ENCODE results near the gene BCAR1. TPM values are rescaled to one million over a fixed set of nuclear protein-coding genes. Genes with fewer than 3 reads are reported as not detected.

BCAR1 gene
- total RNA-seq, 1 donor = 75.3 TPM

DNA sequence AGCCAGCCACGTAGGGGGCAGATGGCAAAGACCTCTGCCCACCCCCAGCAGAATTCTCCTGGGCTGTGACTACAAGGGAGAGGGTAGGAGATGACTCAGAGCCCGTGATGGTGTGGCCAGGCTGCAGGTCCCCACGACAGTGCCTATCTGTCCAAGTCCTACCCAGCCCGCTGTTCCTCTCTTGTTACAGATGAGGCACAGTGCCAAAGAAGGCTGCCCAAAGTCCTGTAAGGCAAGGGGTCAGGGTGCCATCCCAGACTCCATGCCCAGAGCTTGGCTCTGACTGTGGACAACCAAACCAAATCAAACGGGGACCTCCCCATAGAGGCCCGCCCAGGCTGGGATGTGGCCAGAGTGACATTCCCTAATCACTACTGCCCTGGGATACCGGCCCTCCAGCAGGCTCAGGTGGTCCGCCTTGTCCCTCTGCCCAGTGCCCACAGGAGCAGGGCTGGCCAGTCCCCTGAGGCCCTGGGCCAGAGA, 12.6 kb upstream of the BCAR1 start:
- Histone ChIP-seq H3K36me3 (ENCODE audit: insufficient read depth, low read length) (peaks cover 8% of the 10 kb centered on the region), H3K79me2 (ENCODE audit: insufficient read depth, low read length) (peaks cover 73% of the 10 kb centered on the region), H2AFZ (ENCODE audit: low read length) (no peak overlapping the region), H4K20me1 (ENCODE audit: insufficient read depth, low read length) (peaks cover 56% of the 10 kb centered on the region), H3K9me3 (ENCODE audit: low read depth, low read length) (no peaks in the 10 kb centered on the region), H3K4me1 (ENCODE audit: insufficient read depth, low read length) (peaks cover 40% of the 10 kb centered on the region), H3K27ac (ENCODE audit: low read depth, low read length) (peak overlapping the region; percentile 87), H3K4me3 (ENCODE audit: insufficient read depth, low read length) (peak overlapping the region; percentile 99), H3K27me3 (ENCODE audit: insufficient read depth, low read length) (no peaks in the 10 kb centered on the region), H3K4me2 (ENCODE audit: insufficient read depth, low read length) (peak overlapping the region; percentile 89)
- DNase-seq (ENCODE audit: insufficient read length, low spot score, missing footprints) = peak; percentile 95
- no peak for TF ChIP-seq CTCF (IDR thresholded peaks at IDR 0.05; ENCODE audit: extremely low read depth, low read depth, low read length)

- H3K79me2 ChIP-seq (ENCODE audit: insufficient read depth, low read length) = peaks cover 79% of the 10 kb centered on the region
- no peaks in the 10 kb centered on the region for H3K27me3 ChIP-seq (ENCODE audit: insufficient read depth, low read length)
- H3K9me3 ChIP-seq (ENCODE audit: low read depth, low read length) = no peaks in the 10 kb centered on the region
- DNase-seq (ENCODE audit: insufficient read length, low spot score, missing footprints) = peak; percentile 85
- H4K20me1 ChIP-seq (ENCODE audit: insufficient read depth, low read length) = peaks cover 62% of the 10 kb centered on the region
- H3K36me3 ChIP-seq (ENCODE audit: insufficient read depth, low read length) = peaks cover 8% of the 10 kb centered on the region
- TF ChIP-seq CTCF (IDR thresholded peaks at IDR 0.05; ENCODE audit: extremely low read depth, low read depth, low read length) = no peak
- H3K4me2 ChIP-seq (ENCODE audit: insufficient read depth, low read length) = peak overlapping the region; percentile 89
- H3K4me1 ChIP-seq (ENCODE audit: insufficient read depth, low read length) = peaks cover 40% of the 10 kb centered on the region
- peak overlapping the region; percentile 87 for H3K27ac ChIP-seq (ENCODE audit: low read depth, low read length)
- H2AFZ ChIP-seq (ENCODE audit: low read length) = no peak overlapping the region
- H3K4me3 ChIP-seq (ENCODE audit: insufficient read depth, low read length) = peak overlapping the region; percentile 99
These were observed 12.0 kb upstream of the BCAR1 start for GRCh38 chr16:75263291-75263962.

DNA sequence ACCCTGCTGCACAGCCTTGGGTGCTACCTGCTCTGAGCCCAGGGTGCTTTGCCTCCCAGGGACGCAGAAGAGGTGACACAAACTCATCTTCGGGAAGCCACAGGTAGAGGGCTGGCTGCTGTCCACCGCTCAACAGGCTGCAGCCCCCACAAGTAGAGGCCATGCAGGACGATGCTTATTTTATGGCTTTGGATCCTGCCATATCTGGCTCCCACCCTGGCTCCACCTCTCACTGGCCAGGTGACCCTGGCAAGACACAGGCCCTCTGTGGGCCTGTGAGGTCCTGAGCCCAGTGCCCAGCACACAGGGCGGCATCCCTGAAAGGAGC, 11.3 kb upstream of the BCAR1 start:
- no peak overlapping the region for H3K4me3 ChIP-seq (ENCODE audit: insufficient read depth, low read length)
- H3K9me3 ChIP-seq (ENCODE audit: low read depth, low read length) = no peaks in the 10 kb centered on the region
- H3K79me2 ChIP-seq (ENCODE audit: insufficient read depth, low read length) = peaks cover 85% of the 10 kb centered on the region
- no peak overlapping the region for H3K27ac ChIP-seq (ENCODE audit: low read depth, low read length)
- no peak overlapping the region for H3K4me2 ChIP-seq (ENCODE audit: insufficient read depth, low read length)
- H3K4me1 ChIP-seq (ENCODE audit: insufficient read depth, low read length) = peaks cover 39% of the 10 kb centered on the region
- peaks cover 8% of the 10 kb centered on the region for H3K36me3 ChIP-seq (ENCODE audit: insufficient read depth, low read length)
- no peaks in the 10 kb centered on the region for H3K27me3 ChIP-seq (ENCODE audit: insufficient read depth, low read length)
- peaks cover 68% of the 10 kb centered on the region for H4K20me1 ChIP-seq (ENCODE audit: insufficient read depth, low read length)
- H2AFZ ChIP-seq (ENCODE audit: low read length) = no peak overlapping the region
- no peak for DNase-seq (ENCODE audit: insufficient read length, low spot score, missing footprints)
- TF ChIP-seq CTCF (IDR thresholded peaks at IDR 0.05; ENCODE audit: extremely low read depth, low read depth, low read length) = no peak

DNA sequence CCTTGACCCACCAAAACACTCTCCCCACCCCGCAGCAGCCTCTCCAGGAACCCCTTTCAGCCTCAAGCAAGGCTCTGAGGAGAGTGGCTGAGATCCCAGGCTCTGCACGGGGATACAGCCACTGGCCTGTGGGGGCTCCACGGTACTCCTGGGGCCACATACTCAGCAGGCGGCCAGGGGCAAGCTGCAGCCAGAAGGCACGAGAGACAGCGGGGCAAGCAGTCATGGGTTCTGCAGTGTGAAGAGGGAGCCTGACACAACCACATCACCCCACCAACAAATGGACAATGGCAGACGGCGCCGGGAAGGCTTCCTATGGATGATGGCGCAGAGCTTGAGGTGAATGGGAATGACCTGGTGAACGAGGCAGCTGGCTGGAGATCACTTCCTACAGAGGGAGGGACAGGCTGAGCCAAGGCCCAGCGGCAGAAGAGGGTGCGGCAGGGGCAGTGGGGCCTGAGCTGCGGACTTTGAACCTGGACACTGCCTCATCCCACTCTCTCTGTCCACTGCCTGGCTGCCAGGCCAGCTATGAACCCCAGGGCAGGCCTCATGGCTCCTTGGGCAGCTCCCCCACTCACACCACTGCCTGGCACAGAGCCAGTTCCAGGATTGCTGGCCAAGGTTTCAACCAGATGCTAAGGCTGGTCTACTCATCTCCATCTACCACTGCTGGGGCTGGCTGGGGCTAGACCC, 10.8 kb upstream of the BCAR1 start:
- Histone ChIP-seq H3K79me2 (ENCODE audit: insufficient read depth, low read length) (peaks cover 91% of the 10 kb centered on the region), H3K36me3 (ENCODE audit: insufficient read depth, low read length) (peaks cover 8% of the 10 kb centered on the region), H3K27ac (ENCODE audit: low read depth, low read length) (peak overlapping the region; percentile 1), H2AFZ (ENCODE audit: low read length) (no peak overlapping the region), H3K4me1 (ENCODE audit: insufficient read depth, low read length) (peaks cover 41% of the 10 kb centered on the region), H3K4me2 (ENCODE audit: insufficient read depth, low read length) (no peak overlapping the region), H3K4me3 (ENCODE audit: insufficient read depth, low read length) (no peak overlapping the region), H4K20me1 (ENCODE audit: insufficient read depth, low read length) (peaks cover 73% of the 10 kb centered on the region), H3K9me3 (ENCODE audit: low read depth, low read length) (no peaks in the 10 kb centered on the region), H3K27me3 (ENCODE audit: insufficient read depth, low read length) (no peaks in the 10 kb centered on the region)
- DNase-seq (ENCODE audit: insufficient read length, low spot score, missing footprints) = peak; percentile 83
- TF ChIP-seq CTCF (IDR thresholded peaks at IDR 0.05; ENCODE audit: extremely low read depth, low read depth, low read length) = no peak
